ENCODE results near the gene SH2D3C. TPM values are rescaled to one million over a fixed set of nuclear protein-coding genes. Genes with fewer than 3 reads are reported as not detected.

SH2D3C gene
- total and polyA plus RNA-seq, 2 of the 8 experiments (the other 6 are each of a cell fraction or from before 2014, with no cell fraction given): 6.4 to 8.1 TPM

- TF ChIP-seq YY1 (IDR thresholded peaks at IDR 0.05; ENCODE audit: low read depth, low read length) (no peak), BCL11A (IDR thresholded peaks at IDR 0.05; ENCODE audit: low read depth in 2 of 2, low read length in 2 of 2) (no peak), ASH2L (IDR thresholded peaks at IDR 0.05; ENCODE audit: low read length) (peak; percentile 69), NANOG (IDR thresholded peaks at IDR 0.05; ENCODE audit: insufficient read depth, low read depth, low read length, poor library complexity, severe bottlenecking) (peak; percentile 7), GTF2F1 (IDR thresholded peaks at IDR 0.05; ENCODE audit: borderline replicate concordance, low read depth, low read length) (no peak), BACH1 (IDR thresholded peaks at IDR 0.05; ENCODE audit: low read length) (peak; percentile 33; the same call in 1 of the 2 replicates), HDAC2 (IDR thresholded peaks at IDR 0.05; ENCODE audit: borderline replicate concordance in 1 of 2, low read depth in 2 of 2, low read length in 2 of 2) (peak; percentile 29 to 60; a peak in 1 of 4 replicates), NRF1 (IDR thresholded peaks at IDR 0.05; ENCODE audit: low read depth, low read length) (0 out of 2 replicates have a peak, but pooled peaks have one; percentile 7), CBX8 (IDR thresholded peaks at IDR 0.05; ENCODE audit: borderline replicate concordance, low read depth, low read length) (no peak), FOSL1 (IDR thresholded peaks at IDR 0.05; ENCODE audit: insufficient read depth, low read depth, low read length) (no peak)
Measured at GRCh38 chr9:127802576-127803443, 24.3 kb upstream of the SH2D3C start, which contains the start of gene FPGS (continued).
